Activated CD4-positive, alpha-beta T cell treated with anti-CD3 and anti-CD28 coated beads for 4 hours (primary cell): ENCODE measurements around the gene NTMT1.
A peak's percentile ranks its signal among the peaks of the same experiment; 100 is the strongest.
"Not testable (repeated sequence)": the region's sequence is repeated elsewhere in the genome, so short reads cannot be mapped to it uniquely, and the experiment has no call there.

Experiments used
- DNase-seq, 2 donors: peaks; one replicate each; pipeline ENCODE4 v3.0.0-alpha.2; 2020

The NTMT1 gene

GRCh38 chr9:129655696-129656095 is 29.7 kb downstream of the NTMT1 start:
- no peak for DNase-seq

- no peak for DNase-seq
Observed at GRCh38 chr9:129656795-129657390, 30.9 kb downstream of the NTMT1 start.

GRCh38 chr9:129661029-129661428 is 35.1 kb downstream of the NTMT1 start:
- DNase-seq, result no peak

- DNase-seq, result not testable (repeated sequence)
Observed at GRCh38 chr9:129662239-129662638, 36.3 kb downstream of the NTMT1 start.

GRCh38 chr9:129664746-129665388 is 38.9 kb downstream of the NTMT1 start:
- no peak for DNase-seq

GRCh38 chr9:129665389-129665775 is 39.4 kb downstream of the NTMT1 start, which contains the start of gene PRRX2:
TSS of gene PRRX2 (plus strand) at chr9:129665647. CDS start at chr9:129665868, 221 bp downstream.
- DNase-seq, result peak; percentile 23 to 35

GRCh38 chr9:129665814-129666520 is 40.0 kb downstream of the NTMT1 start:
- no peak for DNase-seq

GRCh38 chr9:129666575-129666974 is 40.6 kb downstream of the NTMT1 start:
- no peak for DNase-seq

- DNase-seq, result no peak
Observed at GRCh38 chr9:129667378-129667777, 41.4 kb downstream of the NTMT1 start.

- no peak for DNase-seq
Observed at GRCh38 chr9:129667850-129668249, 41.9 kb downstream of the NTMT1 start.

- DNase-seq, result no peak
Observed at GRCh38 chr9:129669141-129669718, 43.3 kb downstream of the NTMT1 start.

GRCh38 chr9:129669946-129670345 is 44.0 kb downstream of the NTMT1 start:
- DNase-seq, result no peak

GRCh38 chr9:129671065-129671464 is 45.1 kb downstream of the NTMT1 start:
- no peak for DNase-seq

GRCh38 chr9:129671519-129671918 is 45.6 kb downstream of the NTMT1 start:
- peak in 1 of 2 donors; percentile 18 for DNase-seq

- DNase-seq, result no peak
Observed at GRCh38 chr9:129672702-129673101, 46.7 kb downstream of the NTMT1 start.

- no peak for DNase-seq
Observed at GRCh38 chr9:129673602-129674001, 47.6 kb downstream of the NTMT1 start.

GRCh38 chr9:129674229-129674628 is 48.3 kb downstream of the NTMT1 start:
- DNase-seq, result no peak

GRCh38 chr9:129675620-129676019 is 49.7 kb downstream of the NTMT1 start:
- DNase-seq, result no peak

GRCh38 chr9:129676287-129676686 is 50.3 kb downstream of the NTMT1 start:
- no peak for DNase-seq

- no peak for DNase-seq
Observed at GRCh38 chr9:129676975-129677374, 51.0 kb downstream of the NTMT1 start.

- DNase-seq, result no peak
Observed at GRCh38 chr9:129677456-129677855, 51.5 kb downstream of the NTMT1 start.

GRCh38 chr9:129678844-129679243 is 52.9 kb downstream of the NTMT1 start:
- DNase-seq, result no peak

- no peak for DNase-seq
Observed at GRCh38 chr9:129679537-129679936, 53.6 kb downstream of the NTMT1 start.

GRCh38 chr9:129681924-129682323 is 56.0 kb downstream of the NTMT1 start:
- no peak for DNase-seq
